NCI-H1930 (cell line): Measurements from ENCODE around the gene PTPRN2.
"Not testable (repeated sequence)": the region's sequence is repeated elsewhere in the genome, so short reads cannot be mapped to it uniquely, and the experiment has no call there.

Experiments
- DNase-seq, 2 experiments: peaks; one replicate each; lab custom pipeline; 2025; lab: John Stamatoyannopoulos, UW

PTPRN2 gene

DNA sequence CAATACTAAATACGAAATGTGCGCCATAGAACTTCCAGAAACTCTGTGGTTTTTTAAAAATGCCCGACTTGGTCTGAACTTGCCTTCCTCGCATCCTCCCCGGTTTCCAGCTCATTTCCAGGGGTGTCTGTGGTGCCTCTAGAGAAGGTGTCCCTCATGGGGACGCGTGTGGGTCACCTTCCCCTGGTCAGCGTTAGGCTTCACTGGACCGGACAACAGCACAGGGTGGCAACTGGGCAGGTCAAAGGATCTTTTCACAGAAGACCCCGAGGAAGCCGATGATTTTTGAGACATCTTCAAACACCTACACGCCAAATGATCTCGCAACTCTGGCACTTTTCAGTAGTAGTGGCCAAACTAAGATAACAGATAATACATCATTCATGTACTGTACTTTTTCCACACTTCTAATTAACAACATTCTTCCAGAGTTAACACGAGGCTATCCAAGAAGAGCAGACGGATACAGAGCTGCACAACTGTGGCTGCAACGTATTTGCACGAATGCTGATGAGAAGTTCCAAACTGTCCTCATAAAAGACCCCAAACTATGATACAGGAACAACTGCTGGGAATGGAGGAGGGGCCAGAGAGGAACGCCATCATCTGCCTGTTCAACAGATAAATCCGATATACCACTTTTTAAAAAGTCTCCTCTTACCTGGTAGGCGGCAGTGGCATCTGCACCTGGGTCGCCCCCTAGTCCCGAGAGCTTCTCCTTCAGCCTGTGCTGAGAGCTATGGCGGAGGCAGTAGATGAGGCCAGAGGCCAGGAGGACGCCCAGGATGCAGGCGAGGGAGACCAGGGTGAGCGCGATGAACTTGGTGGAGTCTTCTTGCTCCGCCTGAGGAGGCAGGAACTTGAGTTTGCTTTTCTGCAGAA, 905.3 kb downstream of the PTPRN2 start:
- DNase-seq, result no peak

DNA sequence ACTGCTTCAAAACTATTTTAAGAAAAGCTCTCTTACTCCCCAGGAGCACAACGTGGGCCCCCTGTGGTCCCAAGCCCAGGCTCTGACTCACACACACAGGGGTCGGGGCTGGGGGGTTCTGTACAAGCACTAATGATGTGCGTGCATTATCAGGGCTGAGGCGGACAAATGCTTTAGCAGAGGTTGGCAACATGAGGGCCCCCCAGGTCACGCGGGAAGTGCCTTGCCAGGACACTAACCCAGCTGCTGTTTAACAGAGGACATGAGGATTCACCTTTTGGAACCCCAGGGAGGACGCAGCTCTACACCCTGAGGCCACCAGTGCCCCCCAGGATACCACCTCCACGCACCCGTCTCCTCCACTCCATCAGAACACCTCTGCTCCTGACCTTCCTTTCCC, 908.0 kb downstream of the PTPRN2 start:
- DNase-seq, result no peak

DNA sequence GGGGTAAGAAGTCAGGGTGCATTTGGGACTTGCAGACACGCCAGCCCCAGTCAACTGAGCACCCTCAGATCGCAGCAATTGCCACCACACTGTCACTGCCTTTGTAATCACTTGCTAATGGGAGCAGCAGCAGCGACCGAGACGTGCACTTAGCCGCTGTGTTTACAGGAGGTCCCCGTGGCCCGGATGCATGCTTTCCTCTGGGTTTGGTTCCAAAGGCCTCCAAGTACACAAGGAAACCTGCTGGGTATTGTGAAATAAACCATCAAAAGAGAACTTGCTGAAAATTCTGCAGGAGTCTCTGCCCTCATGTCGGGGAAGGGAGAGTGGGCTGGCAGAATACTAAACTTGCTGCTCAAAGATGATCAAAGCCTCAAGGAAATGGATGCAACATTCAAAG, 909.1 kb downstream of the PTPRN2 start:
- no peak for DNase-seq

DNA sequence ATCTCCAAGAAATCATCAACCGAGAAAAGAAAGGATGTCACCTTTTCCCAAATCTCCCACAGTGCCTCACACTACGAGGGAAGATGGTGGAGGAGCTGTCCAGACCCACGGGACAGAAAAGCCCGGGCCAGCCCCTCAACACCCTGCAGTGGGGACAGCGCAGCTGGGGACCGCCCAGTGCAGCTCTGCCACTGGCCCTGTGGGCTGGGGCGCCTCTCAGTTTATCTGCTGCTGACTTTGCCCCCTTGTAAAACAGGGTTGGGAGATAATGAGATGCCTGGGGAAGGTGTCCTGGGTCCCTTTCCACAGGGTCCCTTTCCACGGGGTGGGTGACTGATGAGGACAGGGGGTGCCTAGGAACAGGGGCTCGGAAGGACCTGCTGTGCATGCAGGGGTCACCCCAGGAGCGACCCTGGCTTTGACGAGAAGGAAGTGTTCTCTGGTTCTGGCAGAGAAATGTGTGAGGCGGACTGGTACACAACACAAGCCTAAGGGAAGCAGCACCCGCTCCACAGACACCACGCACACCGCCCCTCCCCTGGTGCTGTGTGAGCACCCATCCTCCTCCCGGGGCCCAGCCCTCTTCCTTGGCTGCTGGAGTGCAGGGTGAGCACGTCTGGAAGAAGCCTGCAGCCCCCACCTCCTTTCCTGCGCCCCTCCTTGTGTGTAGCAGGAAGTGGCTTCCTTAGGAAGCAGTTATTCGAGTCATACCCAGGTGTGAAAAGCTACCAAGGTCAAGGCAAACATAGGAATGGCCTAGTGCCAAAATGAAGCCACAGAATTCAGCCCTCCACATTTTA, 911.0 kb downstream of the PTPRN2 start:
- no peak for DNase-seq

DNA sequence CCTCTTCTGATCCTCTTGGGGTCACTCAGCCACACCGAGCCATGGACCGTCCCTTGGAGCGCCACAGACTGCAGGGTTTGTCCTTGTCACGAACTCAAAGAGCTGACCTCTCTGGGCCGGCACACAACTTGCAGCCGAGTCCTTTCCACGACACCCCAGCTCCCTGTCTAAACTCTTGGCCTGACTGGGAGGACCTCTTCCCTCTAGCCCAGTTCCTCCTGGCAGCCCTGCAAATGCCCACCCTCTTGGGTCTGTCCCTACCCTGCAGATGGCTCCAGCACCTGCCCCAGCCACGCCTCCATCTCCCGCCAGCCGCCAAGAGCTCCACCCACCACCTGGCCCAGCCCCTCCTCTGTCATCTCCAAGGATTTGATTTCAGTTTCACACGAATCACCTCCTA, 911.6 kb downstream of the PTPRN2 start:
- DNase-seq, result no peak

GRCh38 chr7:157675427-157675927, 912.1 kb downstream of the PTPRN2 start:
- DNase-seq, result no peak

GRCh38 chr7:157674715-157675426, 912.8 kb downstream of the PTPRN2 start:
- DNase-seq, result no peak

DNA sequence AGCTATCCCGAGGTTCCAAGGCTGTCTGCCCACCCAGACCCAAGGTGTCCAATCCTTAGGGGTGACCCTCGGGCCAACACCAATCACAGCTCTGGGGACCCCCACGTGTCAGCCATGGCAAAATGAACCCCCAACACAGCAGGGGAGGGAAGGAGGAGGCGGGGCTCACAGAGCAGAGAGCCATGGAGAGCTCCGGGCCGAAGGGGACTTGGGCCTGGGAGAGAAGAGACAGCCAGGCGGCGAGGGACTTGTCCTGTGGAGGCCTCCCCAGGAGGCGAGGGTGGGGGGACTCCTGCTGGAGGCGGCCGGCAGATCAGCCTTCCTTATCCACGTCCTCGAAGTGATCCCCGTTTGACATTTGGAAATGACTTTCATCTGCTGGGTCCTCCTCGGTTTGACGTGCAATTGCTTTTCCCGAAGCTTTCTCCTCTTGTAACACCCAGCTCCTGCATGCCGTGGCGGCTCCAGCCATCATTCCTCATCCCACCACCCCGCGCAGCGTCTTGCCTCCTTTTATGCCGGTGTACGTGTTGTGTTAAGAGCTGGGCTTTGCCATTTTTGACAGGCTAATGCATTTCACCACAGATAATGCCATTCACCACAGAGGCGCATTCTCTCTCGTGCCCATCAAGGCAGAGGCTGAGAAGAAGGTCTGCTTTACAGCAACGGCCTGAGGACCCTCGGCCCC, 913.5 kb downstream of the PTPRN2 start:
- no peak for DNase-seq

- DNase-seq, result no peak
Measured at GRCh38 chr7:157673573-157673972, 914.0 kb downstream of the PTPRN2 start.

DNA sequence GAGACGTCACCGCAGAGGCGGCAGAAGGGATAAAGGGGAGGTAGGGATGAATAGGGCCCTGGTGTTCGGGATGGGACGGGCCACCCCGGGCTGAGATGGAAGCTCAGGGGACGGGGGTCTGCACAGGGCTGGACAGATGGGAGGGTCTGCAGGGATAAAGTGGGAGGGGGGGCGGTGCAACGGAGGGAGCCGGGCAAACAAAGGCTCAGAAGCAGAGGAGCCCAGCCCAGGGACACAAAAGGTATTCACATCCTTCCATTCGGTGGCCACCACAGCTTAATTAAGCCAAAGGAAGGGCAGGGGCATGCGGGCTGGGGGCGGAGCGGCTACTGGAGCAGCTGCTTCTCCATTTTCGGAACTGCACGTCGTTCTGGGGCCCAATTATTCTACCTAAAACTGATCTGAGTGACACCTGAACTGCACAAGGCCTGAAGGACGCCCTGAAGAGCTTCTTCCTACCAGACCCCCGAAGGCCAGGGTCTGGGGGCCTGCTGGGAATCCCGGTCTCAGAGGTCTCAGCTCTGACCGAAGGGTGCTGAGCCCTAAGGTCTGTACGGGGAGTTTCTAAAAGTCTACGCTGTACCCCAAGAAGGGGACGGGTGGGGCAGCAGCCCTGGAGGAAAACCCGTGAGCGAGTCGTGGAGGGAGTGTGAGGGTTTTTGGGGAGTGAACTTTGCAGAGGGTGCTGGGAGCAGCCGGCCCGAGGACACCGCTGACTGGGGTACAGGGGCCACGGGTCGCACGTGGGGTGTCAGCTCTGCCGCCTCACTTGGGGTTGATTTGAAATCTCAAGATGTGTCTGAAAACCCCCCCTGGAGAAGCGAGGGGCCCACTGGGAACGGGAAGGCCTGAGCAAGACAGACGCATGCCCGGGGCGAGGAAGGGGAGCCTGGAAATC, 916.0 kb downstream of the PTPRN2 start:
- no peak for DNase-seq

DNA sequence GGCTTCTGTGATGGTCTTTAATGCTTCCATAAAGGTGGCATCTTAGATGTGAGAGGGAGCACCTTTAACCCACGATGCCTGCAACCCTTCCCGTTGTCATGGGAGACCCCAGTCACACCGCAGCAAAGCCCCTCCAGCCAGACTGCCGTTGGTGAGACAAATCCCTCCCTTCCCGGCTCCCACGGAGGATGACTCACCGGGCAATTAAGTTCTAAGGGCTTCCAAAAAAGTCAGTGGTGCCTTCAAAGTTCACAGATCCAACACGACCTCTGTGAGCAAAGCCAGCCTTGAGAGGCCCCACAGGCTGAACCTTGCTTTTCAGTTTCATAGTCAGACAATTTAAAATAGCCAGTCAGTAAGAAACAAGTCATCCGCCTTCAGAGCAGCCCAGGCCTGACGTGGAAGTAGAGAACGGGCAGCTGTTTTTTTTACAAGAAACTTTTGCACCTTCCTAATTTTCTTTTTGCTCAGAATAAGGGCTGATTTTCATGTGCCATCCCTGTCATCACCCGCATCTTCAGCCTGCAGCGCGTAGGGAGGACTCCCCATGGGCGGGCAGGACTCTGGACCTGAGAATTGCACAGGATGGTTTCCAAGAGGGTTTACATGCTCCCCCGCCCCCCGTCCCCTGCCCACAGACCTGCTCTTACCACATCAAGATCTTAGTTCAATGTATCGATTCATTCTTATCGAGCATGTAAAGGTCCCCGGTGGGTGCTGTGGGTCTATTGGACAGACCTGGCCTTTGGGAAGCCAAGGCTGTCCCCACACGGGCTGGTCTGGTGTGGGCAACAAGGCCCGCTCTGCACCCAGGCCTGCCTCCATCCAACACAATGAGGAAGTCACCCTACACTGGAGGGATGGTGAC, 916.9 kb downstream of the PTPRN2 start:
- DNase-seq, result no peak

DNA sequence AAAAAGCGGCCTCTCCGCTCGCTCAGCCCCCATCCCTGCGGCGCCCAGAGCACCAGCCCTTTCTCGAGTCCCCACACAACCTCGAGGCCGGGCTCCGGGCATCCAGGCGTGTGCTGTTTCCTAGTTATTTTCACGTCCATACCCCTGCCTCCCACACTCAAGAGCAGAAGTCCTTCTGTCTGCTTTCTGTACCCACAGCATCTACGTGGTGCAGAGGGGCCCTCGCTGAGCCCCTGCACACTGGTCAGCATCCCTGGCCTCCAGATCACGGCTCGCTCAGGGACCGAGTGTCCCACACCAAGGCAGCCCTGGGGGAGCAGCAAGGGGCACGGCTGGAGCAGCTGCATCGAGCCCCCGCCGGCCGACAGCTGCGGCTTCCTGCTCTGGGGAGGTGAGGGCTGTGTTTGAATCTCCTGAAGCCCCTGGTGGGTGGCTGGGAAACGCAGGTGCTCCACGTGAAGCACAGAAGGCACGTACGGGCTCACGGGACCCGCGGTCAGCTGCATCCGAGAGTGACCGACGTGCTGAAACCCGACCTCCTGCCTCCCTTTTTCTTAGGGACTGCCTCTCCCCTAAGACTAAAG, 917.8 kb downstream of the PTPRN2 start:
- no peak for DNase-seq

GRCh38 chr7:157668884-157669767, 918.5 kb downstream of the PTPRN2 start:
- no peak for DNase-seq

DNA sequence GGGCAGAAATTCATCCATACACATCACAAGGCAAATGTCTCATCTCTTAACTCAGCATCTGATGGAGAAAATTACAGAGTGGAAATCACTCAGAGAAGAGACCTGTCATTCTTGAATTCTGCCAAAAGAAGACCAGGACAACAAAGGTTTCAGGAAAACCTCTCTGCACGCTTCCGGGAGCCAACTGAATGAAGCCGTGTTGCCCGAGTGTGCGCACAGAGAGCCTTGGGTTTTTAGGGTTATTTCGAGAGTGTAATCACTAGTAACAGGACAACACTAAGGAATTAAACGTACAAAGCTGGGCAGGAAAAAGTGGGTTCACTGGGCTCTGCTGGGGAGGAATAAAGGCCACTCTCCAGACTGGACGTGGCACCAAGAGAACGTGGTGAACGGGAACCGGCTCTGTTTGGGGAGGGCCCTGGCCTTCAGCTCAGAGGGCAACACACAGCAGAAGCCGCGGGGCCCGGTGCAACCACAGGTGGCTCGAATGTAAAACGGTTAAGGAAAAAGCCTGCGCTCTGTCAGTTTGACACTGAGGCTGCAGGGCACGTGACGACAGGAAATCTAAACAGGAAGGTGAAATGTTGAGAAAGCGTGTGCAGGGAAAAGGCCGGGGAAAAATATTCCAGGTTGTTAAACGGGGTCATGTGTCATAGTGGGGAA, 919.3 kb downstream of the PTPRN2 start:
- DNase-seq, result no peak

DNA sequence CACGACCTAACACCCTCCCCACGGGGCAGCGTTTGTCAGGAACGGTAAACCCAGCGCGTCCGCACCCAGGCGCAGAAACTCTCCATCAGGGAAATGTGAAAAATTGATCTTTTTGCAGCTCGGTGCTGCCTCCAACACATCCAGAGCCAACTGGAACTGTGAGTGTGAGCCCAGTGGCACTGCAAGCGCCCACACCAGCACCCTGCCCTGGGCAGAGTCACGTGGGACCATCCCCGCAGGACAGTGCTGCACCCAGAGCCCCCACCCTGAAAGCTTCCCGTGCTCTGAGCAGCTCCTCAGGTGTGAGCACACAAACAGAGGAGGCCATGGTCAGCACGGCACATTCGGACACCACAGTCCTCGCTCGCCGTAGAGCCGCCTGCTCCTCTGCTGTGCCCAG, 919.9 kb downstream of the PTPRN2 start:
- DNase-seq, result no peak

DNA sequence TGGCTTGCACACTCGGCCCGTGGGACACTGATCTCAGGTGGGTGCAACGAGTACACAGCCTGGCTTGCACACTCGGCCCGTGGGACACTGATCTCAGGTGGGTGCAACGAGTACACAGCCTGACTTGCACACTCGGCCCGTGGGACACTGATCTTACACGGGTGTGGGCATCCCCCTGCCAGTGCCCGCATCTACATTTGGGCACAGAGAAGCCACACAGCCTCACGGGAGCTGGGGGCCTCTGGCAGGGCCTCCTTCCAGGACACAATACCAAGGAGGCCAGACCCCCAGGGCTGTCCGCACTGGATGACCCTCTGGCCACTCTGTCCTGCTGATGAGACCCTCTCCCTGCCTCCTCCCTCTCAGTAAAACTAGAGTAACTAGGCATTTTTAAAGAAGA, 920.4 kb downstream of the PTPRN2 start:
- DNase-seq, result no peak

GRCh38 chr7:157666530-157667040, 921.0 kb downstream of the PTPRN2 start:
- no peak for DNase-seq

DNA sequence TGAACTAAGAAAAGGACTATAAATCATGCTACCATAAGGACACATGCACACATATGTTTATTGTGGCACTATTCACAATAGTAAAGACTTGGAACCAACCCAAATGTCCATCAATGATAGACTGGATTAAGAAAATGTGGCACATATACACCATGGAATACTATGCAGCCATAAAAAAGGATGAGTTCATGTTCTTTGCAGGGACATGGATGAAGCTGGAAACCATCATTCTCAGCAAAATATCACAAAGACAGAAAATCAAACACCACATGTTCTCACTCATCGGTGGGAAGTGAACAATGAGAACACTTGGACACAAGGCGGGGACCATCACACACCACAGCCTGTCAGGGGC, 922.0 kb downstream of the PTPRN2 start:
- not testable (repeated sequence) for DNase-seq
